Measurements from ENCODE around the gene FGFR2.

Gene FGFR2

GRCh38 chr10:121596689-121597503, 1.3 kb downstream of the FGFR2 start:
- no peaks in the 10 kb centered on the region for H3K79me2 ChIP-seq (ENCODE audit: control insufficient read depth, low read length)
- H3K36me3 ChIP-seq (ENCODE audit: control insufficient read depth, low read length): no peaks in the 10 kb centered on the region
- H4K20me1 ChIP-seq (ENCODE audit: control insufficient read depth, insufficient read depth, low read depth, low read length): no peaks in the 10 kb centered on the region
- H3K27me3 ChIP-seq (ENCODE audit: control insufficient read depth, low read length): no peaks in the 10 kb centered on the region
- H3K9me2 ChIP-seq (replicated peaks; ENCODE audit: control insufficient read depth, low read length): no peaks in the 10 kb centered on the region
- TF ChIP-seq CTCF (IDR thresholded peaks at IDR 0.05; ENCODE audit: low read depth, low read length, poor library complexity, severe bottlenecking) (no peak), EZH2phosphoT487 (IDR thresholded peaks at IDR 0.05; ENCODE audit: borderline replicate concordance, low read length) (no peak)
- no peaks in the 10 kb centered on the region for H3K4me1 ChIP-seq (ENCODE audit: control insufficient read depth, low read length)
- H3K9me3 ChIP-seq (ENCODE audit: control insufficient read depth, insufficient read depth, low read length): no peaks in the 10 kb centered on the region; the same call in 1 of the 2 replicates
- no peak overlapping the region for H3K4me3 ChIP-seq (ENCODE audit: low read length)
- no peak overlapping the region for H3K27ac ChIP-seq (ENCODE audit: low read depth, low read length)
- no peak overlapping the region for H3K4me2 ChIP-seq (ENCODE audit: low read length)
- no peaks in the 10 kb centered on the region for H3F3A ChIP-seq (ENCODE audit: control insufficient read depth, insufficient read depth)

GRCh38 chr10:121595806-121596688, 2.2 kb downstream of the FGFR2 start:
- Histone ChIP-seq H3K9me2 (replicated peaks; ENCODE audit: control insufficient read depth, low read length) (no peaks in the 10 kb centered on the region), H3K4me2 (ENCODE audit: low read length) (no peak overlapping the region), H3K9me3 (ENCODE audit: control insufficient read depth, insufficient read depth, low read length) (no peaks in the 10 kb centered on the region; the same call in 1 of the 2 replicates), H3K4me3 (ENCODE audit: low read length) (no peak overlapping the region), H3F3A (ENCODE audit: control insufficient read depth, insufficient read depth) (no peaks in the 10 kb centered on the region), H4K20me1 (ENCODE audit: control insufficient read depth, insufficient read depth, low read depth, low read length) (no peaks in the 10 kb centered on the region), H3K27ac (ENCODE audit: low read depth, low read length) (no peak overlapping the region), H3K79me2 (ENCODE audit: control insufficient read depth, low read length) (no peaks in the 10 kb centered on the region), H3K36me3 (ENCODE audit: control insufficient read depth, low read length) (no peaks in the 10 kb centered on the region), H3K4me1 (ENCODE audit: control insufficient read depth, low read length) (no peaks in the 10 kb centered on the region), H3K27me3 (ENCODE audit: control insufficient read depth, low read length) (no peaks in the 10 kb centered on the region)
- TF ChIP-seq EZH2phosphoT487 (IDR thresholded peaks at IDR 0.05; ENCODE audit: borderline replicate concordance, low read length): no peak
- no peak for TF ChIP-seq CTCF (IDR thresholded peaks at IDR 0.05; ENCODE audit: low read depth, low read length, poor library complexity, severe bottlenecking)

- no peaks in the 10 kb centered on the region for H3K4me1 ChIP-seq (ENCODE audit: control insufficient read depth, low read length)
- H3K4me2 ChIP-seq (ENCODE audit: low read length): no peak overlapping the region
- H3K9me2 ChIP-seq (replicated peaks; ENCODE audit: control insufficient read depth, low read length): no peaks in the 10 kb centered on the region
- H3K79me2 ChIP-seq (ENCODE audit: control insufficient read depth, low read length): no peaks in the 10 kb centered on the region
- H3K4me3 ChIP-seq (ENCODE audit: low read length): no peak overlapping the region
- H3K27me3 ChIP-seq (ENCODE audit: control insufficient read depth, low read length): no peaks in the 10 kb centered on the region
- H3F3A ChIP-seq (ENCODE audit: control insufficient read depth, insufficient read depth): no peaks in the 10 kb centered on the region
- H4K20me1 ChIP-seq (ENCODE audit: control insufficient read depth, insufficient read depth, low read depth, low read length): no peaks in the 10 kb centered on the region
- no peaks in the 10 kb centered on the region for H3K36me3 ChIP-seq (ENCODE audit: control insufficient read depth, low read length)
- TF ChIP-seq EZH2phosphoT487 (IDR thresholded peaks at IDR 0.05; ENCODE audit: borderline replicate concordance, low read length) (no peak), CTCF (IDR thresholded peaks at IDR 0.05; ENCODE audit: low read depth, low read length, poor library complexity, severe bottlenecking) (no peak)
- H3K27ac ChIP-seq (ENCODE audit: low read depth, low read length): no peak overlapping the region
- no peaks in the 10 kb centered on the region; the same call in 1 of the 2 replicates for H3K9me3 ChIP-seq (ENCODE audit: control insufficient read depth, insufficient read depth, low read length)
Observed at GRCh38 chr10:121595351-121595805, 2.9 kb downstream of the FGFR2 start.
